ENCODE data around the gene LILRA2.

GRCh38 chr19:54587026-54587425, 13.4 kb downstream of the LILRA2 start:
- TF ChIP-seq EZH2 (IDR thresholded peaks at IDR 0.05; ENCODE audit: insufficient read depth, poor library complexity, severe bottlenecking) = no peak
- no peak for TF ChIP-seq EZH2phosphoT487 (IDR thresholded peaks at IDR 0.05; ENCODE audit: insufficient read depth, low read depth)

Data from GM23248 (cell line).